OCI-LY3 (cell line): ENCODE measurements around the gene STON2.
"Not testable (repeated sequence)": the region's sequence is repeated elsewhere in the genome, so short reads cannot be mapped to it uniquely, and the experiment has no call there.

ENCODE experiments used
- H2AFZ ChIP-seq: fragments of 200-600, 300-600 bp; shearing (Covaris generic); 2 replicates; pipeline ENCODE4 v1.6.0; 2014; ENCODE audit warnings: antibody characterized with exemption, low read depth, low read length
- H3K27ac ChIP-seq: fragments of 200-600, 300-600 bp; sonication (generic); 2 replicates; pipeline ENCODE4 v1.5.1; 2014; ENCODE audit warnings: mild to moderate bottlenecking, low read length, moderate library complexity, mixed read lengths
- H3K27me3 ChIP-seq: fragments of 200-600, 300-600 bp; sonication (generic); 2 replicates; pipeline ENCODE4 v1.6.1; 2014; ENCODE audit warnings: low read depth, low read length, mixed read lengths
- H3K36me3 ChIP-seq: fragments of 200-600, 300-600 bp; sonication (generic); replicated peaks from 2 replicates; pipeline ENCODE3; 2014; ENCODE audit warnings: low read depth, low read length, mixed read lengths
- H3K4me1 ChIP-seq: fragments of 300-600, 200-600 bp; sonication (generic); 2 replicates; pipeline ENCODE4 v1.6.1; 2014; ENCODE audit warnings: low read length, mixed read lengths
- H3K4me2 ChIP-seq: fragments of 200-600, 300-600 bp; sonication (generic); 2 replicates; pipeline ENCODE4 v1.6.1; 2014; ENCODE audit warnings: low read length, mixed read lengths
- H3K4me3 ChIP-seq: fragments of 300-600, 200-600 bp; sonication (generic); 2 replicates; pipeline ENCODE4 v1.5.1; 2014; ENCODE audit warnings: antibody characterized with exemption, mild to moderate bottlenecking, low read length, moderate library complexity
- H3K79me2 ChIP-seq: fragments of 300-600, 200-600 bp; shearing (Covaris generic); 2 replicates; pipeline ENCODE4 v1.6.1; 2014; ENCODE audit warnings: mild to moderate bottlenecking, low read length, mixed read lengths
- H3K9ac ChIP-seq: fragments of 300-600, 200-600 bp; shearing (Covaris generic); 2 replicates; pipeline ENCODE4 v1.6.0; 2014; ENCODE audit warnings: mild to moderate bottlenecking, low read length, moderate library complexity
- H3K9me3 ChIP-seq: fragments of 200-600, 300-600 bp; shearing (Covaris generic); 2 replicates; pipeline ENCODE4 v1.6.1; 2014; ENCODE audit warnings: low read length, mixed read lengths; ENCODE audit not compliant: insufficient read depth
- H4K20me1 ChIP-seq: fragments of 200-600, 300-600 bp; sonication (generic); 2 replicates; pipeline ENCODE4 v1.6.1; 2016; ENCODE audit warnings: low read length, mixed read lengths; ENCODE audit not compliant: insufficient read depth
- CTCF ChIP-seq: fragments of 200-600, 300-600 bp; sonication (generic); IDR thresholded peaks from 2 replicates; pipeline ENCODE4 v1.5.1; 2014; ENCODE audit warnings: antibody characterized with exemption, low read length, low read depth
- EZH2phosphoT487 ChIP-seq: fragments of 200-600 bp; shearing (Covaris generic); IDR thresholded peaks from 2 replicates; pipeline ENCODE4 v1.6.1; 2018; ENCODE audit warnings: antibody characterized with exemption, mixed run types, low read depth

STON2 gene

GRCh38 chr14:81434230-81434629 lies 34.1 kb upstream of the STON2 start:
- Histone ChIP-seq H3K27me3 (peaks cover 24% of the 10 kb centered on the region; the same call in 1 of the 2 replicates), H3K4me1 (no peaks in the 10 kb centered on the region), H2AFZ (no peak overlapping the region), H4K20me1 (no peaks in the 10 kb centered on the region), H3K79me2 (no peaks in the 10 kb centered on the region), H3K9ac (no peak overlapping the region), H3K4me2 (no peak overlapping the region), H3K36me3 (no peaks in the 10 kb centered on the region), H3K9me3 (no peaks in the 10 kb centered on the region), H3K27ac (no peak overlapping the region), H3K4me3 (no peak overlapping the region)
- TF ChIP-seq CTCF (no peak), EZH2phosphoT487 (no peak)

- Histone ChIP-seq H3K4me3 (no peak overlapping the region), H3K9ac (no peak overlapping the region), H3K27me3 (peaks cover 23% of the 10 kb centered on the region; the same call in 1 of the 2 replicates), H4K20me1 (no peaks in the 10 kb centered on the region), H2AFZ (no peak overlapping the region), H3K4me2 (no peak overlapping the region), H3K79me2 (no peaks in the 10 kb centered on the region), H3K9me3 (no peaks in the 10 kb centered on the region), H3K27ac (no peak overlapping the region), H3K36me3 (no peaks in the 10 kb centered on the region), H3K4me1 (no peaks in the 10 kb centered on the region)
- no peak for TF ChIP-seq CTCF
These were observed 33.3 kb upstream of the STON2 start for GRCh38 chr14:81433378-81433777.

GRCh38 chr14:81432219-81432661 lies 32.1 kb upstream of the STON2 start:
- Histone ChIP-seq H3K9me3 (no peaks in the 10 kb centered on the region), H3K4me2 (no peak overlapping the region), H3K36me3 (no peaks in the 10 kb centered on the region), H3K4me3 (no peak overlapping the region), H3K9ac (no peak overlapping the region), H3K79me2 (no peaks in the 10 kb centered on the region), H4K20me1 (no peaks in the 10 kb centered on the region), H3K27me3 (peaks cover 26% of the 10 kb centered on the region), H3K4me1 (no peaks in the 10 kb centered on the region), H3K27ac (no peak overlapping the region), H2AFZ (no peak overlapping the region)
- TF ChIP-seq EZH2phosphoT487 = no peak
- TF ChIP-seq CTCF = no peak

- Histone ChIP-seq H3K79me2 (no peaks in the 10 kb centered on the region), H2AFZ (no peak overlapping the region), H3K4me3 (no peak overlapping the region), H3K4me2 (no peak overlapping the region), H3K4me1 (no peaks in the 10 kb centered on the region), H3K9ac (no peak overlapping the region), H4K20me1 (no peaks in the 10 kb centered on the region), H3K9me3 (no peaks in the 10 kb centered on the region), H3K36me3 (no peaks in the 10 kb centered on the region), H3K27ac (no peak overlapping the region), H3K27me3 (peaks cover 29% of the 10 kb centered on the region)
- TF ChIP-seq EZH2phosphoT487 = no peak
- no peak for TF ChIP-seq CTCF
These were observed 30.1 kb upstream of the STON2 start for GRCh38 chr14:81430235-81430634.

- not testable (repeated sequence) for H3K4me1 ChIP-seq, H3K9ac ChIP-seq, H3K27ac ChIP-seq, H3K79me2 ChIP-seq, H3K4me3 ChIP-seq, H3K36me3 ChIP-seq, H4K20me1 ChIP-seq, H2AFZ ChIP-seq, H3K4me2 ChIP-seq, H3K9me3 ChIP-seq
- peaks cover 29% of the 10 kb centered on the region for H3K27me3 ChIP-seq
These were observed 29.6 kb upstream of the STON2 start for GRCh38 chr14:81429749-81430148.
